Mucosa of descending colon (tissue), 3 donors: ENCODE results near the gene TENM4. TPM values are rescaled to one million over a fixed set of nuclear protein-coding genes. Genes with fewer than 3 reads are reported as not detected.

Experiments
- ATAC-seq: fragments of 200-7000 bp; cut with Tn5 transposase; one replicate; pipeline ENCODE4 v1.9.1; 2020; ENCODE audit warnings: mild to moderate bottlenecking, moderate library complexity
- DNase-seq, 3 donors: peaks; one replicate each; pipeline ENCODE4 v3.0.0-alpha.2; 2020
- H3K36me3 ChIP-seq: fragments of 200-600 bp; one replicate; pipeline ENCODE4 v1.8.0; 2021; ENCODE audit warnings: low read depth, mild to moderate bottlenecking
- H3K4me1 ChIP-seq: fragments of 200-600 bp; one replicate; pipeline ENCODE4 v1.8.0; 2021; ENCODE audit warnings: low read depth, mild to moderate bottlenecking
- H3K4me3 ChIP-seq: fragments of 200-600 bp; one replicate; pipeline ENCODE4 v1.8.0; 2021; ENCODE audit warnings: mild to moderate bottlenecking
- H3K9me3 ChIP-seq: fragments of 200-600 bp; one replicate; pipeline ENCODE4 v1.8.0; 2021; ENCODE audit warnings: mild to moderate bottlenecking
- intact Hi-C, 2 donors: fragments of 100-400 bp; cut with DNase I in 1 of 2; cut with micrococcal nuclease in 1 of 2; formaldehyde crosslinking; loops; one replicate each; pipeline versions ENCODE4 v1.11.0 to v1.11.1; 2022; cut with DNase I, micrococcal nuclease
- total RNA-seq, 3 donors: library from RNA; stranded (reverse); fragmentation: NEBNext Ultra II Directional in 2 of 3; extraction: Animal tissue kit (Norgen Biotek cat#: 25700) in 2 of 3; gene quantifications; one replicate each; pipeline versions ENCODE4 v1.2.1 to v1.2.4, GENCODE V29; 2021 to 2023
- TF ChIP-seq, protein P1 (sequence below): fragments of 200-600 bp; IDR thresholded peaks from one replicate; pipeline ENCODE4 v1.8.0; 2022; ENCODE audit warnings: antibody characterized with exemption, mild to moderate bottlenecking
- donor health status: DM: no; HTN: no; CAD: no; lungs with moderate emphysema.
- donor health status: DM: no; HTN: no; CAD: no.
- donor health status: DM: no; HTN: yes; CAD: no.

Gene TENM4
- total RNA-seq, 3 donors from 2014 or later, result 0.70 to 1.6 (median 1.2) TPM

DNA sequence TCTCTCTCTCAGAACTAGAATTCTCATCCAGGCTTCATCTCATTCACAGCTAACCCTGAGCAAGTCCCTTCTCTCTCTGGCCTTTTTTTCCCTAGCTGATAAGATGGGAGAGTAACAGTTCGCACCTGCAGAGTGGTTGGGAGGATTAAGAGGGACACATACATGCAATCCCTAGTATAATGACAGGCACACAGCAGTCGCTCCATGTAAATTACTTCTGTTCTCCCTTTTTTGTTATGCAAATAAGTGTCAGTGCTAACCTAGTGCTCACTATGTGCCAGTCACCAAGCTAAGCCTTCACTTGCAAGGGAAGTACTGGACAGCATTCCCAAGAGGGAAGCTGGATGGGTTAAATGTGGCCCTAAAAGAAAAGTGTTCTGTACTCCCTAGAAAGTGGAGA lies 63.4 kb downstream of the TENM4 start:
- TF ChIP-seq, protein P1, sequence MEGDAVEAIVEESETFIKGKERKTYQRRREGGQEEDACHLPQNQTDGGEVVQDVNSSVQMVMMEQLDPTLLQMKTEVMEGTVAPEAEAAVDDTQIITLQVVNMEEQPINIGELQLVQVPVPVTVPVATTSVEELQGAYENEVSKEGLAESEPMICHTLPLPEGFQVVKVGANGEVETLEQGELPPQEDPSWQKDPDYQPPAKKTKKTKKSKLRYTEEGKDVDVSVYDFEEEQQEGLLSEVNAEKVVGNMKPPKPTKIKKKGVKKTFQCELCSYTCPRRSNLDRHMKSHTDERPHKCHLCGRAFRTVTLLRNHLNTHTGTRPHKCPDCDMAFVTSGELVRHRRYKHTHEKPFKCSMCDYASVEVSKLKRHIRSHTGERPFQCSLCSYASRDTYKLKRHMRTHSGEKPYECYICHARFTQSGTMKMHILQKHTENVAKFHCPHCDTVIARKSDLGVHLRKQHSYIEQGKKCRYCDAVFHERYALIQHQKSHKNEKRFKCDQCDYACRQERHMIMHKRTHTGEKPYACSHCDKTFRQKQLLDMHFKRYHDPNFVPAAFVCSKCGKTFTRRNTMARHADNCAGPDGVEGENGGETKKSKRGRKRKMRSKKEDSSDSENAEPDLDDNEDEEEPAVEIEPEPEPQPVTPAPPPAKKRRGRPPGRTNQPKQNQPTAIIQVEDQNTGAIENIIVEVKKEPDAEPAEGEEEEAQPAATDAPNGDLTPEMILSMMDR, result no peak
- H3K4me3 ChIP-seq, result no peak overlapping the region
- intact Hi-C loops, result no loop called here
- H3K9me3 ChIP-seq, result no peaks in the 10 kb centered on the region
- H3K4me1 ChIP-seq, result no peaks in the 10 kb centered on the region
- ATAC-seq (no peak), DNase-seq (no peak)
- no peaks in the 10 kb centered on the region for H3K36me3 ChIP-seq

- Histone ChIP-seq H3K4me3 (no peak overlapping the region), H3K36me3 (no peaks in the 10 kb centered on the region), H3K9me3 (no peaks in the 10 kb centered on the region), H3K4me1 (no peaks in the 10 kb centered on the region)
- intact Hi-C loops, result no loop called here
- TF ChIP-seq, protein P1, result no peak
- no peak for ATAC-seq
- DNase-seq, result no peak
These were observed 64.8 kb downstream of the TENM4 start for GRCh38 chr11:79375818-79376550.

- intact Hi-C loops, result no loop called here
- TF ChIP-seq, protein P1, result no peak
These were observed 66.1 kb downstream of the TENM4 start for GRCh38 chr11:79374727-79375126.

GRCh38 chr11:79371724-79372123 lies 69.1 kb downstream of the TENM4 start:
- ATAC-seq, result no peak

More at GRCh38 chr11:79374727-79375126, 66.1 kb downstream of the TENM4 start:
- ATAC-seq (no peak), DNase-seq (no peak)
- H3K4me1 ChIP-seq, result no peaks in the 10 kb centered on the region
- H3K4me3 ChIP-seq, result no peak overlapping the region
- no peaks in the 10 kb centered on the region for H3K36me3 ChIP-seq
- H3K9me3 ChIP-seq, result no peaks in the 10 kb centered on the region

DNA sequence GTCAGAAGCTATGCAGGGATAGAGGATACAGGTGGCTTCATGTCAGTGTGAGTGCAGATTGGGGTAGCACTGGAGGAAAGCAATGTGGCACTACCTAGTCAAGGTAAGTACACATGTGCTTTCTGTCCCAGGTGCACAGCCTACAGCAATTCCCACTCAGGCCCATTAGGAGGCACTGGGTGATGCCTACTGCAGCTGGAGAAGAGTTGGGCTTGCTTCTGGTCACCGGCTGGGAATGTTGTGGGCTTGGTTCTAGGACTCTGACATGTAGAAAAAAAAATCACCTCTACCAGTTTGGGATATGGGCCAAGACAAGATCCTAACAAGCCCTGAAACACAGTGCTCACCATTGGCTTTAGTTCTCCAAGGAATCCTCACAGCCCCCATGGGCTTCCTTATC lies 69.7 kb downstream of the TENM4 start:
- Histone ChIP-seq H3K4me3 (no peak overlapping the region), H3K4me1 (no peaks in the 10 kb centered on the region), H3K9me3 (no peaks in the 10 kb centered on the region), H3K36me3 (no peaks in the 10 kb centered on the region)
- intact Hi-C loops, result no loop called here
- DNase-seq (no peak), ATAC-seq (no peak)
- TF ChIP-seq, protein P1, result no peak

More at GRCh38 chr11:79371724-79372123, 69.1 kb downstream of the TENM4 start:
- no peaks in the 10 kb centered on the region for H3K36me3 ChIP-seq
- intact Hi-C loops, result no loop called here
- DNase-seq, result no peak
- H3K4me1 ChIP-seq, result no peaks in the 10 kb centered on the region
- H3K9me3 ChIP-seq, result no peaks in the 10 kb centered on the region
- H3K4me3 ChIP-seq, result no peak overlapping the region
- TF ChIP-seq, protein P1, result no peak
